GM18951 (cell line): Measurements from ENCODE around the gene HIPK2.
"Not testable (repeated sequence)": the region's sequence is repeated elsewhere in the genome, so short reads cannot be mapped to it uniquely, and the experiment has no call there.

Experiments used
- POLR2A ChIP-seq: IDR thresholded peaks from 4 replicates; pipeline ENCODE4 v1.6.1; 2011; ENCODE audit warnings: mild to moderate bottlenecking; ENCODE audit not compliant: insufficient read length, insufficient read depth; ENCODE audit errors: extremely low read depth
- in situ Hi-C: fragments of 300-500 bp; cut with MboI; formaldehyde crosslinking; loops from one replicate; pipeline ENCODE4 v1.12.0; 2022; ENCODE audit warnings: low sequenced_read_pairs, mixed read lengths, inconsistent platforms; ENCODE audit not compliant: unreplicated experiment

Gene HIPK2

GRCh38 chr7:139675127-139676125, 102.4 kb downstream of the HIPK2 start:
- in situ Hi-C loops = no loop called here
- no peak for TF ChIP-seq POLR2A

GRCh38 chr7:139674752-139675126, 103.1 kb downstream of the HIPK2 start:
- in situ Hi-C loops = no loop called here

DNA sequence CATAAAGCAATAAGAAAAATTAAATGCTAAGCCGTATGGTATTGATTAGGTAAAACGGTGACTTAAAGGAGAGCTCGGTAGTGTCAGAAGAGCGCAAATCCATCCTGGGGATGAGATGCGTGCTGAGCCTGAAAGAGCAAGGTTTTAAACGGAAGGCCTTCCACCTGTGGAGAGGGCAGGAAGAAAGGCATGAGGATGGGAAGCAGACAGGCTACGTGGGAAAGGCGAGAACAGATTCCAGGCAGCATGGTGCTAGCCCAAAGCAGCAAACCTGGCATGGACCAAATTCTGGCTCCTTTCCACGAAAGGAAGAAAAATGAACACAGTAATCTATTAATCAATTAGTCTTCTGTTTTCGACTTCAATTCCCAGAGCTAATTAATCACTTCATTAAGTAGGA, 103.5 kb downstream of the HIPK2 start:
- TF ChIP-seq POLR2A = no peak
- in situ Hi-C loops = no loop called here

More at GRCh38 chr7:139674752-139675126, 103.1 kb downstream of the HIPK2 start:
- TF ChIP-seq POLR2A = no peak

DNA sequence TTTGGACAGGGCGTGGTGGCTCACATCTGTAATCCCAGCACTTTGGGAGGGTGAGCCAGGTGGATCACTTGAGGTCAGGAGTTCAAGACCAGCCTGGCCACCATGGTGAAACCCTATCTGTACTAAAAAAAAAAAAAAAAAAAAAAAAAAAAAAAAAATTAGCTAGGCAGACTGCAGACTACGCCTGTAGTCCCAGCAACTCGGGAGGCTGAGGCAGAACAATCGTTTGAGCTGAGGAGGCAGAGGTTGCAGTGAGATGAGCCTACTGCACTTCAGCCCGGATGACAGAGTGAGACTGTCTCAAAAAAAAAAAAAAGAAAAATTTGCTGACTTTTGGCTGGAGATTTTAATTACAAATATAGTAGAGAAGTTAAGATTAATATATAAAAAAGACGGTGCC, 104.0 kb downstream of the HIPK2 start:
- in situ Hi-C loops = no loop called here
- TF ChIP-seq POLR2A = no peak

- in situ Hi-C loops = no loop called here
- no peak for TF ChIP-seq POLR2A
These were observed 104.6 kb downstream of the HIPK2 start for GRCh38 chr7:139673230-139673629.

GRCh38 chr7:139671967-139672366, 105.8 kb downstream of the HIPK2 start:
- TF ChIP-seq POLR2A = no peak
- in situ Hi-C loops = no loop called here

GRCh38 chr7:139670662-139671061, 107.1 kb downstream of the HIPK2 start:
- in situ Hi-C loops = not testable (repeated sequence)

DNA sequence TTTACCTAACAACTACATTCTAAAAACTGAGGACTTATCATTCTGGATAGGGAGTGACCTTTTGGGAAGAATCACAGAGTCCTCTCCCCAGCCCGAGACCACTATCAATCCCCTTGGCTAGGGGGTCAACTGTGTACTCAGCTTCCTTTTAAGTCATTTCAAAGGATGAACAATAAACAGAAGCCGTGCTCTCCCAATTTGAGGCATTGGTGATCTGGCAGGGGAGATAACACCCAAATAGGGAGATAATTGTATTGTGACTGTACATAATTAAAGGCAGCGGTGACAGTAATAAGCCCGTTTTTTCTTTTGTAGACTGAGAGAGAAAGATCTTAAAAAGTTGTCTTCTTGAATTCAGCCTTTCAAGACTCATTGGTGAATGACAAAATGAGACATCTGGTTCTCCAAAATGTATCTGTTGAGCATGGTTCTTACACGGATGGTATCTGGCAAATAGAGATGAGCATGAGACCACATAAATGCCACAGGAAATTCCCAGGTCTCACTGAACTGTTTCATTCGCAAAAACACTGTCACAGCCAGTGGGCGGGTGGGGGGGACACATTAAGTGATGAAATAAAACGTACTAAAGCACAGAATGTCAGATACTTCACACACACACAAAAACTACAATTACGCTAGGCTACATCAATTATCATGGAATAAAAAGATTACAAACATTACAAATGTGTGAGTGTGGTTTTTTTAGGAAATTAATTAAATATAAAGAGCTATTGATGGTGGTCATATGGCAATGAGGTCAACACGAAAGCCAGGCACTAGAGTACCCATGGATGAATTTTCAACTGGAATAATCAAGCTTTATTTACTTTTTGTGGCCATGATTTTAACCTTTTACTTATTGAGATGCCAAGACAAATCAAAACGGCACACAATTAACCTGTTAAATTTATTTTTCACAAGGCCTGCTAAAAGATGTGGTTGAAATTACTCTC, 108.4 kb downstream of the HIPK2 start:
- in situ Hi-C loops = no loop called here
- TF ChIP-seq POLR2A = no peak

DNA sequence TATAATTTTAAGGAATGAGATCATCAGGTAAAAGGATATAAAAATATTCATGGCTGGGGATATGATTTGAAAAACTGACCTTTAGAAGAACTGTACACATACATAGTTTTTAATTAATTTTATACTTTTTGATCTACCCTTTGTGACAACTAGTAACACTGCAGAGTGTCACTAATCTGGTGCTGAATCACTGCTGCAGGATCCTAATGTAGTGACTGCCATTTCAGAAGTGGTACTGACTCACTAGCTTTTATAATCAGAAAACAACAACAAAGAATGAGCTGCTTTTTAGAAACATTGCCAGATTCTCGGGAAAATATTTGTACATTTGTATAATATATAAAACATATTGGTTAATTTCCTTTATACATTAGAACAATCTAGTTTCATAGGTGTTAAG, 110.4 kb downstream of the HIPK2 start:
- in situ Hi-C loops = no loop called here
- no peak for TF ChIP-seq POLR2A

GRCh38 chr7:139666501-139666900, 111.3 kb downstream of the HIPK2 start:
- in situ Hi-C loops = no loop called here
- TF ChIP-seq POLR2A = no peak

DNA sequence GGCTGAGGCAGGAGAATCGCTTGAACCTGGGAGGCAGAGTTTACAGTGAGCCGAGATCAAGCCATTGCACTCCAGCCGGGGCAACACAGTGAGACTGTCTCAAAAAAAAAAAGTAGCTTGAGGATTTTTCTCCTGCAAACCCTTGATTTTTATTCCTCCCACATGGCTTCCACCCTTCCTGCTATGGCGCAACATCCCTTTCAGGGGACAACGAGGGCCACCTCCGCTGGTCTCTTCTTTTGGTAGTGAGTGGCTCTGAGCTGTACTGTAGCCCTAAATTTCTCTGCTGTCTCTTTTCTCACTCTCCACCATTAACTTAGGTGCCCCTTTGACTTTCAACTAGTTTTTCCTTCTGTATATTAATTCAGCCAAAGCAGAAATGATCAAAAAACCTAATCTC, 113.4 kb downstream of the HIPK2 start:
- TF ChIP-seq POLR2A = no peak

DNA sequence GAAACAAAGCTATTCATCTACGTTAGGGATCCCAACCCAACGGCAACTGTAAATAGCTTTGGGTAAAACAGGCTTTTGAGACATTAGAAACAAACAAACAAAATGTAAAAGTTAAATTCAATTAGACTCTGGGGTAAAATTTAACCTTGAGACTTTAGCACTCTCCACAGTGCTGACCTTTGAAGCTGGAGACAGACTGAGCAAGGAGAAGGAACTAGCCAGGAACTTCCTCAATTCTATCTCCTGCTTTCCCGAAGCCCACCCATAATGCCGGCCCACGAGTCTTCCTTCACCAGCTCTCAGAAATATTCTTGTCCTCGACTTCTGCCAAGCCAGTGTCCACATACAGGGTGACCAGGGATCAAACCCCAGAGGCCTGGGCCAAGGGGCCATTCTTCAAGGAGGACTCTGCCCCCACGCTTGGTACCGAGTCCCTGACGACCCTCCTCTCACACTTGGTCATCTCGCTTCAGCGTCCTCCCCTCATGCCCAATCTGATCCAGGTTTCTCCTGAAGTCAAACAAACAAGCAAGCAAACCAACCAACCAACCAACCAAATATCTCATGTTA, 114.1 kb downstream of the HIPK2 start:
- TF ChIP-seq POLR2A = no peak
- in situ Hi-C loops = no loop called here

More for the DNA sequence above, 113.4 kb downstream of the HIPK2 start:
- in situ Hi-C loops = no loop called here

- in situ Hi-C loops = no loop called here
These were observed 115.9 kb downstream of the HIPK2 start for GRCh38 chr7:139661903-139662302.

DNA sequence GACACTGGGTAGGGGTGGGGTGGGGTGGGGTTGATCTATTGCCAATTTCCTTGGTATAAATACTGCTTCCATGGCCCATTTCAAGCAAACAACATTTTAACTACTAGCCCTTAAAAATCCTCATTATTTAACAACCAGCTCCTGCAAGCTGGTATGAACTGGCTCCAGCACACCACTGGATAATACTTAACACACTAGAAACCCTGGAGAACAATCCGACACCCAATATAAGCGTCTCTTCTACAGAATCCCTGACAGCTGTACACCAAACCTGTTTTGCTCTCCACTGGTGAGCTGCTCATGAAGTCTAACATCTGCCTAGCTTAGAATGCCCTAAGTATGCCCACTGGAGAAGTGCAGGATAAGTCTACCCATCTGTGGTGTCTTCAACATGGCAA, 116.8 kb downstream of the HIPK2 start:
- TF ChIP-seq POLR2A = no peak
- in situ Hi-C loops = no loop called here

More at GRCh38 chr7:139661903-139662302, 115.9 kb downstream of the HIPK2 start:
- TF ChIP-seq POLR2A = no peak
